Stimulated activated naive B cell treated with anti-CD40 and anti-IgM and Interleukin-4, amounts not matched to agents 10 μg/mL and 1 μg/mL and 100 μg/mL, for 72 hours (primary cell): ENCODE data around the gene GIPC2.

Experiments
- ATAC-seq, 2 donors: fragments of 150-1000 bp; cut with Tn5 transposase; replicated peaks; 2 replicates each; pipeline ENCODE4 v1.10.0; 2021; ENCODE audit warnings: moderate library complexity in 1 of 2
- DNase-seq: peaks from one replicate; pipeline ENCODE4 v3.0.0; 2021
- H3K27ac Mint-ChIP-seq: one replicate; pipeline ENCODE4 v1.8.0; 2022; ENCODE audit warnings: mild to moderate bottlenecking, mixed read lengths
- H3K27me3 Mint-ChIP-seq, 2 donors: one replicate each; pipeline ENCODE4 v1.8.0; 2022; ENCODE audit warnings: mixed read lengths in 2 of 2
- H3K36me3 Mint-ChIP-seq, 2 donors: one replicate each; pipeline ENCODE4 v1.8.0; 2022; ENCODE audit warnings: mixed read lengths in 2 of 2, mild to moderate bottlenecking in 1 of 2
- H3K4me1 Mint-ChIP-seq, 2 donors: one replicate each; pipeline ENCODE4 v1.8.0; 2022; ENCODE audit warnings: mixed read lengths in 2 of 2, mild to moderate bottlenecking in 1 of 2
- H3K4me3 Mint-ChIP-seq, 2 donors: one replicate each; pipeline ENCODE4 v1.8.0; 2022; ENCODE audit warnings: mild to moderate bottlenecking in 2 of 2, mixed read lengths in 2 of 2, moderate library complexity in 1 of 2
- H3K9me3 Mint-ChIP-seq, 2 donors: one replicate each; pipeline ENCODE4 v1.8.0; 2022; ENCODE audit warnings: mixed read lengths in 2 of 2, mild to moderate bottlenecking in 1 of 2

The GIPC2 gene

DNA sequence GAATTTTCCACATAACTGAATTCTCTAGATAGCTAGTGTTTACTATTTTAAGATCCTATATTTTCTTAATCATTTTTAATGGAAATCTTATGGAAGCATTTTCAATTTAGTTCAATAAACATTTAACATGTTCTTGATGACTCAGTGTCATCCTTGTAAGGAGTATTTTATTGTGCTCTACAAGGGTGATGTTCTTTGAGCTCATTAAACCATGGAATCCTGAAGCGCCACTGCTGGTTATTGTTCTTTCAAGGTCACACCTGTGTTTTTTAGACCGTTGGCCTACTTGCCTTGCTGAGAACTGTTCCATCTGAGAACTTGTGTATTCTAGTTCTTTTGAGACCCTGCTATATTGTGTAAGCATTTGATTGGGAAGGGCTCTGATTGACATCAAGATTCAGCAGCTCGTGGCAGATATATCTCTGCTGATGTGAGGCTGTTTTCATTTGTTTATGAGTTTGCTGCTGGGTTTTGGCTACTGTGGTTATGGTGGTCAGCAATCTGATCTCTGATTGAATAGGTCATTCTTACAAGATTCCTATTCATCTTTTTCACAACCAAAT, 132.0 kb downstream of the GIPC2 start:
- H3K27ac Mint-ChIP-seq = no peak overlapping the region

GRCh38 chr1:78178816-78179215, 133.1 kb downstream of the GIPC2 start:
- DNase-seq (no peak), ATAC-seq (no peak)
- H3K4me1 Mint-ChIP-seq = no peaks in the 10 kb centered on the region
- no peaks in the 10 kb centered on the region for H3K9me3 Mint-ChIP-seq
- H3K4me3 Mint-ChIP-seq = no peak overlapping the region
- H3K27me3 Mint-ChIP-seq = no peaks in the 10 kb centered on the region
- H3K27ac Mint-ChIP-seq = no peak overlapping the region
- no peaks in the 10 kb centered on the region for H3K36me3 Mint-ChIP-seq

More for the DNA sequence above, 132.0 kb downstream of the GIPC2 start:
- ATAC-seq (no peak), DNase-seq (no peak)
- H3K4me3 Mint-ChIP-seq = no peak overlapping the region
- H3K4me1 Mint-ChIP-seq = no peaks in the 10 kb centered on the region
- no peaks in the 10 kb centered on the region for H3K36me3 Mint-ChIP-seq
- H3K9me3 Mint-ChIP-seq = no peaks in the 10 kb centered on the region
- no peaks in the 10 kb centered on the region for H3K27me3 Mint-ChIP-seq

- Mint-ChIP-seq H3K27me3 (no peaks in the 10 kb centered on the region), H3K27ac (no peak overlapping the region), H3K4me1 (no peaks in the 10 kb centered on the region)
These were observed 138.8 kb downstream of the GIPC2 start for GRCh38 chr1:78184460-78185072.

More at GRCh38 chr1:78184460-78185072, 138.8 kb downstream of the GIPC2 start:
- ATAC-seq (no peak), DNase-seq (no peak)
- Mint-ChIP-seq H3K4me3 (no peak overlapping the region), H3K9me3 (peaks cover 0 to 6% of the 10 kb centered on the region in 2 donors), H3K36me3 (no peaks in the 10 kb centered on the region)
